ENCODE results near the gene MTRF1L. TPM values are rescaled to one million over a fixed set of nuclear protein-coding genes. Genes with fewer than 3 reads are reported as not detected.

MTRF1L gene
- total and polyA plus RNA-seq, 2 of the 8 experiments (the other 6 are each of a cell fraction or from before 2014, with no cell fraction given) = 4.5 to 26.5 TPM

- POLR2A ChIA-PET (ENCODE audit: partially characterized antibody) = no interaction called here
- H4K8ac ChIP-seq (ENCODE audit: extremely low read depth, insufficient read depth, low read length) = no peak overlapping the region
Measured at GRCh38 chr6:152957796-152958195, 44.7 kb downstream of the MTRF1L start.

More at GRCh38 chr6:152957796-152958195, 44.7 kb downstream of the MTRF1L start:
- H3K36me3 ChIP-seq (ENCODE audit: control insufficient read depth in 2 of 4, insufficient read depth in 4 of 4, low read length in 3 of 4) = no peaks in the 10 kb centered on the region
- CTCF ChIA-PET (ENCODE audit: partially characterized antibody) = interaction anchor here (0.8 to 1.9 kb wide), 4 partner anchors 10 to 406 kb away, joined by 3 to 11 read pairs (median 4); no protein-coding TSS in a partner anchor
- H2AFZ ChIP-seq (ENCODE audit: low read length) = no peak overlapping the region
- H3K79me1 ChIP-seq (ENCODE audit: low read depth, low read length) = no peaks in the 10 kb centered on the region
- H3K9ac ChIP-seq (replicated peaks in 1 of 4; ENCODE audit: extremely low read depth in 1 of 4, low read depth in 3 of 4, low read length in 3 of 4) = no peak overlapping the region
- no peak overlapping the region for H3K18ac ChIP-seq (ENCODE audit: extremely low read depth, low read length)
- no peak overlapping the region for H4K5ac ChIP-seq (ENCODE audit: insufficient read length, low read depth, low read length)
- H3K14ac ChIP-seq (ENCODE audit: insufficient read length) = no peak overlapping the region
- H3K27me3 ChIP-seq (replicated peaks in 1 of 4; ENCODE audit: control insufficient read depth in 3 of 4, extremely low read depth in 1 of 4, insufficient read depth in 3 of 4, low read length in 3 of 4) = no peaks in the 10 kb centered on the region
- no peak overlapping the region for H2BK20ac ChIP-seq (ENCODE audit: low read length)
- H3K56ac ChIP-seq (replicated peaks; ENCODE audit: insufficient read length, low read depth, low read length) = no peak overlapping the region
- H2BK15ac ChIP-seq (ENCODE audit: low read length) = no peak overlapping the region
- H3K23me2 ChIP-seq (ENCODE audit: low read depth, low read length) = no peaks in the 10 kb centered on the region
- H2BK12ac ChIP-seq (ENCODE audit: low read depth, low read length) = no peak overlapping the region
- no peak overlapping the region for H4K91ac ChIP-seq (replicated peaks; ENCODE audit: insufficient read length, low read length)
- DNase-seq (ENCODE audit: low read depth in 1 of 2, low spot score in 2 of 2) (no peak), FAIRE-seq (no peak)
- no peak overlapping the region for H3K23ac ChIP-seq (ENCODE audit: insufficient read length)
- no peak overlapping the region for H2AK5ac ChIP-seq (ENCODE audit: low read depth, low read length)
- no peaks in the 10 kb centered on the region for H3K79me2 ChIP-seq (ENCODE audit: control insufficient read depth in 1 of 2, insufficient read depth in 2 of 2, low read length in 2 of 2)
- no peaks in the 10 kb centered on the region for H4K20me1 ChIP-seq (replicated peaks in 1 of 2; ENCODE audit: control insufficient read depth in 1 of 2, insufficient read depth in 2 of 2, low read length in 2 of 2)
- H2BK5ac ChIP-seq (ENCODE audit: low read depth, low read length) = no peak overlapping the region
- WGBS, 2 experiments (ENCODE audit: extremely low coverage in 1 of 2, insufficient coverage in 1 of 2, insufficient read length in 1 of 2, insufficient replicate concordance in 2 of 2, low coverage in 1 of 2, low lambda C conversion rate in 2 of 2, missing lambda C conversion rate in 1 of 2) = 95% methylated on average over 1 of the region's 1 CpG; no CpG with 5 or more reads in 1 of the 2 experiments
- TF ChIP-seq RAD21 (IDR thresholded peaks at IDR 0.05 in 1 of 2, conservative IDR thresholded peaks at IDR 0.05 in 1 of 2; ENCODE audit: low read depth in 2 of 2, low read length in 2 of 2) (no peak), MAFK (IDR thresholded peaks at IDR 0.05; ENCODE audit: low read depth, low read length) (no peak), CTCF (IDR thresholded peaks at IDR 0.05; ENCODE audit: control extremely low read depth in 1 of 3, insufficient read depth in 1 of 3, low read depth in 1 of 3, low read length in 3 of 3) (no peak), SAP30 (IDR thresholded peaks at IDR 0.05; ENCODE audit: insufficient read depth, insufficient replicate concordance, low read length) (no peak), BCL11A (IDR thresholded peaks at IDR 0.05; ENCODE audit: low read depth in 2 of 2, low read length in 2 of 2) (no peak)
- H2BK120ac ChIP-seq (replicated peaks; ENCODE audit: low read depth, low read length) = no peak overlapping the region
- no peak overlapping the region for H3K4me3 ChIP-seq (ENCODE audit: extremely low read depth in 1 of 4, insufficient read depth in 2 of 4, low read depth in 3 of 4, low read length in 4 of 4)
- no peak overlapping the region for H3K4ac ChIP-seq (replicated peaks; ENCODE audit: insufficient read length, low read depth, low read length)
- H3K27ac ChIP-seq (ENCODE audit: low read depth, low read length) = no peak overlapping the region
- H3K4me2 ChIP-seq (ENCODE audit: insufficient read depth in 1 of 2, low read depth in 2 of 2, low read length in 2 of 2) = no peak overlapping the region
- no peaks in the 10 kb centered on the region; a peak in 1 of 4 replicates for H3K9me3 ChIP-seq (ENCODE audit: insufficient read depth in 2 of 2, low read depth in 1 of 2, low read length in 1 of 2)
- H3K4me1 ChIP-seq (replicated peaks in 1 of 4; ENCODE audit: control insufficient read depth in 3 of 4, insufficient read depth in 4 of 4, low read length in 3 of 4) = no peaks in the 10 kb centered on the region

Measured in H1 (cell line).